ENCODE results near the gene MRPL55.
"Not testable (repeated sequence)": the region's sequence is repeated elsewhere in the genome, so short reads cannot be mapped to it uniquely, and the experiment has no call there.

The MRPL55 gene

GRCh38 chr1:228120351-228120750 is 11.3 kb upstream of the MRPL55 start:
- DNase-seq: no peak

DNA sequence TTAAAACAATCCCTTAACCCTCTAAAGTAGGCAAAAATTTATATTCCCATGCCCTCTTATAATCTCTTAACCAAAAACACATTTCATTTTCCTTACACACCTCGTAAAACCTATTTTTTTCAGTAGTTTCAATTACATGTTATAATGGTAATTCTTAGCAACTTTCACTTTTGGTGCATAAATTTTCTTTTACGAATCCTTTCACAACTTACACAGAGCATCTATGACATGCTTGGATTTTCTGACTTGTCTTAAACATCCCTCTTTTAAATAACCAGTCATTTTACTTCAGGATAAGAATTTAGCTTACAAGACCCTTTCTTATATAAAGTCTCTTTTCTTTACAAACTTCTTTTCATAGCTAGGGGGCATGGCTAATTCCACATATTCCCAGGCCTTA is 8.9 kb upstream of the MRPL55 start:
- DNase-seq: peak; percentile 21

DNA sequence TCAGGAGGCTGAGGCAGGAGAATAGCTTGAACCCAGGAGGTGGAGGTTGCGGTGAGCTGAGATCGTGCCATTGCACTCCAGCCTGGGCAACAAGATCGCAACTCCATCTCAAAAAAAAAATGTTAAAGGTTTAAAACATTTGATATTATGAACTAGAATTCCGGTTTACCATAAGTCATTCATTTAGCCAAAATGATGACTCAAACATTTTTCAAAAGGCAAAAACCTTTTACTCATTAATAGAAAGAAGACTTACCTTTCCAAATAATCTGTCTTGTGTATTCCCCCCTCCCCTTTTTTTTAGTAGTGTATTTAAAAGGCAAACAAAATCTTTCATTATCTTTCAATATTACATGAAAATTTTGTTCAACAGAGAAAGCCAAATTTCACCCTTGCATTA is 8.2 kb upstream of the MRPL55 start:
- DNase-seq: no peak

DNA sequence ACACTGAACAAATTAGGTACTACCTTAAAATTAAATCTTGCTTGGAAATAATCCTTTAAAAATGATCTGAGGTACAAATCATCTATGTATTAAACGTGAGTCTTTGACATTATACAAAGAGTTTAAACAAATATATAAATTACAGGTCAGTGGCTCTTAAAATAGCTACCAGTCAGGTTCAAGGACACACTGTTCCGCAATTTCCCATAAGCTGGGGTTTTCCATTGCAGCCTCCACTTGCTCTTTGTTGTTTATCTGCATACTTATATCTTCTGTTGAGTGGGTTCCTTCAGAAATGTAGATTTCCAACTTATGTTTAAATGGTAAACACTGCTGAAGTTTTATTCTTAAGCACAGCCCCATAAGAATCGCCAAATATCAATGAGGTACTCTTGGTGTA is 5.7 kb upstream of the MRPL55 start:
- DNase-seq: no peak

GRCh38 chr1:228112617-228113016 is 3.5 kb upstream of the MRPL55 start:
- DNase-seq: no peak

DNA sequence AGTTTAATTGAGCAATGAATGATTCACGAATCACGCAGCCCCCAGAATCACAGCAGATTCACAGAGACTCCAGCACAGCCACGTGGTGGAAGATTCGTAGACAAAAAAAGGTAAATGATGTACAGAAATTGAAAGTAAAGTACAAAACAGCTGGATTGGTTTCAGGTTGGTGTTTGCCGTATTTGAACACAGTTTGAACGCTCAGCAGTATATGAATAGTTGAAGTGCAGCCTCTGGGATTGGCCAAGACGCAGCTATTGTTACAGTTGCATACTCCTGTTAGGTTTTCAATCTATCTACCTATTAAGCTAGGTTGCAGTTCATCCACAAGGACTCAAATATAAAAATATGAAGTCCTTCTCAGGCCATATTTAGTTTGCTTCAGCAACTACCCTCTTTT is 3.1 kb upstream of the MRPL55 start:
- no peak for DNase-seq

DNA sequence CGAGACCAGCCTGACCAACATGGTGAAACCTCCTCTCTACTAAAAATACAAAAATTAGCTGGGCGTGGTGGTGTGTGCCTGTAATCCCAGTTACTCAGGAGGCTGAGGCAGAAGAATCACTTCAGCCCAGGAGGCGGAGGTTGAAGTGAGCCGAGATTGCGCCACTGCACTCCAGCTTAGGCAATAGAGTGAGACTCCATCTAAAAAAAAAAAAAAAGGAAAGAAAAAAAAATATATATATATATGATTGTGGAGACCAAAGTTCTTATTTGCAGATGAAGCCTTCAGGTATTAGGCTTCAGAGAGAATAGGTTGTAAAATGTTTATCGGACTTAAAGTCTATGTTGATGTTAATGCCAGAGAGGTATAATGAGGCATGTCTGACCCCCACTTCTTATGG is 2.2 kb upstream of the MRPL55 start:
- DNase-seq: not testable (repeated sequence)

GRCh38 chr1:228110556-228110955 is 1.5 kb upstream of the MRPL55 start:
- no peak for DNase-seq

DNA sequence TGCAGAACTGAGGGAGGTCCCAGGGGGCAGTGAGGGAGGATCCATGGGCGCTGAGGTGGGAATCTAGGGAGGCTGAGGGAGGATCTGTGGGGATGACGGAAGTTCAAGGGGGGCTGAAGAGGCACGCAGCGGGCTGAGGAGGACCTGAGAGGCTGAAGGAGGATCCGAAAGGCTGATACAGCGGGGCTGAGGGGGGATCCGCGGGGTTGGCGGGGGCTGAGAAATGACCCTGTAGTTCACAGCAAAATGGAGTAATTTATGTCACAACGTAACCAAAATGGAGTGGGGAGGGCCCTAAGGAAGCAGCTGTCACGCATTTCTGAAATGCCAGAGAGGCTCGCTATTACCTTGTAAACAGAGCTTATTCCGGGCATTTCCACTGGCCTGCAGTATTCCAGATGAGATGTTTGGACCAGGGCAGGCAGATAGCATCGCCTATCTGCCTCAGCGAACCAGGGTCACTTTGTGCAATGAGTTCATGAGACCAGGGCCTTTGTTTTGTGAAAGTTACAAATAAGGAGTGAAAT is 926 bp upstream of the MRPL55 start:
- DNase-seq: no peak

- no peak for DNase-seq
Observed at GRCh38 chr1:228108742-228109072, 392 bp downstream of the MRPL55 start.

GRCh38 chr1:228108055-228108690 is 926 bp downstream of the MRPL55 start:
- DNase-seq: no peak

- no peak for DNase-seq
Observed at GRCh38 chr1:228107636-228108035, 1.5 kb downstream of the MRPL55 start.

DNA sequence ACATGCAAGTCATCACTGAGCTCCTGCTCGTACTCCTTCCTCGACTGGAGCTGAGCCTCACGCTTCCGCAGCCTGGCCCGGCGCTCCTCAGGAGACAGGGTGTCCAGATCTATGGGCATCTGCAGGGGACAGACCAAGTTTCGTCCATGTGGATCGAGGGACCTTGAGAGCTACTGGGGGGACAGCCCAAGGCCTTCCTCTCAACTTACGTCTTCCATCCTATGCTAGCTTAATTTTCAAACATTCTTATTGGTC is 2.4 kb downstream of the MRPL55 start:
- DNase-seq: no peak

DNA sequence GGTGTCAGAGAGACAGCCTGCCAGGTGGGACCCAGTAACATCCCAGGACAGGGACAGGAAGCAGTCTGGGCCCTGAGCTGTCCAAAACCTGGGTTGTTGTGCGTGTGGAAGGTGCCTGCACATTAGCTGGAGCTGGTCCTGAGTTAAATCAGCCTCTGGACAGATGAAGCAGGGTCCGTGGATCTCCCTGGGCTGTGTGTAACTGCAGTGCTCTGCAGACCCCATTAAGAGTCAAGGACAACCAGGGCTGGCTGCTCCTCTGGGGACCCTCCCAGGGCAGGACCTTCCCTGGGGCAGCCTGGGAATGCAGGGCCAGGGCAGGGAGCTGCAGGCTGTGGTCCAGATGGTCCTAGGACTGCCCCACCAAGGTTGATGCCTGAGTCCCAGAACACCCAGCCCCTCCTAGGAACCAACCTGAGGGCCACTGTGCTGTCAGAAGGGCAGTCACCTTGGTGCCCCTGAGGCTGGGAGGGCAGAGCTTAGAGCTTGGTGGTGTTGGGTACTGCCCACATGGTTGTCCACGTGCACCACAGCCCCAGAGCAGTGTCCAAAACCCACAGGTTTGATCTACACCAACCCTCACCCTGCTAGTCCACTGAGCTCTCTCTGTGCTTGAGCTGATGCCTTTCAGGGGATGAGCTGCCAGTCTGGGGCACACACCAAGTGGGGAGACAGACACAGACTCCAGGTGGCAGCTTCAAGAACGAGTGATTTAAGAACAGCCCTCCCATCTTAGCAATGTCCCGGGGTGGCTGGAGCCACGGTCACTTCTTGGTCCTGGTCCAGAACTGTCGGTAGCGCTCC is 2.9 kb downstream of the MRPL55 start:
- no peak for DNase-seq

DNA sequence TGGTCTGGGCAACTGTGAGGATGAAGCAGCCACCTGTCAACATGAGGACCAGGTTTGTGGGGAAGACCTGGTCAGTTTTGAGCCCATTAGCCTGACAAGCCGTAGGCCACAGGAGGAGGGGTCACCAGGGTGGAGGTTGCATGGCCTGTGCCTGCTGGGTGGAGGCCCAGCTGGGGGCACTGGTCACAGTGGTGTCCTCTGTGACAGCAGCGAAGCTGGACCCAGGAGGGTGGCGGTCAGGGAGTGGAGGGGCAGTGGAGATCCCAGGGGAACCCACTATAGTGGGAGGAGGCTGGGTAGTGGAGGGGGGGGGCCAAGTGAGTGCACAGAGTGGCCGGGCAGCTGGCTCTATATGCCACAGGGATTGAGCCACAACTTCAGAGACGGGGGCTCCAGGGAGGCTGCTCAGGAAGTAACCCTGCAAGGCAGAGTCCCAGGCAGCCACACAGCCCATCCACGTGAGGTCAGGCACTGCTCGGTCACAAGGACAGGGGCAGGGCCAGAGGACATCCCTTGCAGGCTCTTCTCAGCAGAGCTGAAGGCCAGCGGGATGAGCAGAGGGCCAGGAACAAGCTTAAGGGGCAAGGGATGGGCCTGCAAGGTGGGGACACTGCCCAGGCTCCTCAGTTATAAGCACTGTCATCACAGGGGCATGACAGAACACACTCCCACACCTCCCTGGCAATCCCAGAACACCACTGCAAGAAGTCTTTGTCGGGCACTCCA is 3.7 kb downstream of the MRPL55 start:
- no peak for DNase-seq

DNA sequence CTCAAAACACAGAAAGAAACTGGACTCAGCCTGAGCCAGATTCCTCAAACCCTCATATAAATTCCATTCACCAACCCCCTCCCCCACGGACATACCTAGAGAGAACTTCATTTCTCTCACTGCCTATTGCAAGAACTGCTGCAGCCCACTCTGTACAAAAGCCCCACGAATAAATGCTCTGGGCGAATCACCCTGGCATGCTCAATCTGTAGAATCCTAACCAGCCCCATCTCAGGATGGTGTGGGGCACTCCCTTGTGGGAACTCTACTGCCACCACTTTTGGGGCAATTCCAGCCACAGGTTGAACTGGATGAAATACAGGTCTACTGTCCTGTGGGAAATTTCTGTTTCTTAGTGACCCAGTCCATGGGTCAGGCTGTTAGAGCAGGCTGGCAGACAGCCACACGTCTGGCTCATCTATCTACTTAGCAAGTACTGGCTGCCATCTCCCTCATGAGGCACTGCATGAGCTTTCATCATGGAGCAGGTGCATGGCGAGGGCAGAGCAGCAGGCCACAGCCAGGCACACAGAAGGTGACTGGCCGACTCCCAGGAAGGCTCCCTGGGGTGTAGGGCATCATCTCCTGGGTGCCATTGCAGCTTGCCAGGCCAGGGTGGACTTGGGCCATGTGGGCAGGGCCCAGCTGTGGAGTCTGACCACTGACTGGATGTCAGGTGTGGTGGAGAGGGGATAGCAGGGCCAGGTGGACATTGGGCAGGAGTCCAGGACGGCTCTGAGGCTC is 4.4 kb downstream of the MRPL55 start:
- no peak for DNase-seq

DNA sequence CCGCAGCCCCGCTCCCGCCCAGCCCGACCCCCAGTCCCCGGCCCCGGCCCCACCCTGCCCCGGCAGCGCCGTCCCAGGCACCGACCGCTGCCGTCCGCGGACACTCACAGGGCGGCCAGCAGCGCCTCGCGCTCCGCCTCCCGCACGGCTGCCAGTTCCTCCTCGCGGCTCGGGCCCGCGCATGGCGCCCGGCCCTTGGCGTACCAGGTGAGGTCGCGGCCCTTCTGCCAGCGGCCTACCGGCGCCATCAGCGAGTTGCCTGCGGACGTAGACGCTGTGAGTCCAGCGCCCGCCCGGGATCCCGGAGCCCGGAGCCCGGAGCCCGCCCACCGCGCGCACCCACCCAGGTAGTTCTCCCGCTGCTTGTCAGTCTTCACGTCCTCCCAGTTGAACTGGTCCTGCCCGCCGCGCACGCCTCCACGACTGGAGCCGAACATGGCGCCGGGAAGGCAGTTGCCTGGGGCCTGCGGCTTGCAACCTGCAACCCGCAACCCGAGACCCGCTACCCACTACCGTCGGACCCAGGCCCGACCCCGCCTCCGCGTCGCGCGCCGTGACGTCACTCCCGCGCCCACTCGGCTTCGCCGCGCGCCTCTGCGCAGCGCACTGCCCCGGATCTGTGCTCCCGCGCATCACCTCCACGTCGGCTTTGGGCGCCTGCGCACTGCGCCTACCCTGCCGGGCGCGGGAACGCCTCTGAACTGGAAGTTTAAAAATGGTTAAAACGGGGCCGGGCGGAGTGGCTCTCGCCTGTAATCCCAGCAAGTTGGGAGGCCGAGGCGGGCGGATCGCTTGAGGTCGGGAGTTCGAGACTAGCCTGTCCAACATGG is 6.1 kb downstream of the MRPL55 start, which contains the start of gene C1orf35:
C1orf35 (minus strand) TSS at position 535 of the 830 bp plus-strand sequence; CDS start at position 437, 98 bp downstream.
- peak; percentile 98 for DNase-seq

DNA sequence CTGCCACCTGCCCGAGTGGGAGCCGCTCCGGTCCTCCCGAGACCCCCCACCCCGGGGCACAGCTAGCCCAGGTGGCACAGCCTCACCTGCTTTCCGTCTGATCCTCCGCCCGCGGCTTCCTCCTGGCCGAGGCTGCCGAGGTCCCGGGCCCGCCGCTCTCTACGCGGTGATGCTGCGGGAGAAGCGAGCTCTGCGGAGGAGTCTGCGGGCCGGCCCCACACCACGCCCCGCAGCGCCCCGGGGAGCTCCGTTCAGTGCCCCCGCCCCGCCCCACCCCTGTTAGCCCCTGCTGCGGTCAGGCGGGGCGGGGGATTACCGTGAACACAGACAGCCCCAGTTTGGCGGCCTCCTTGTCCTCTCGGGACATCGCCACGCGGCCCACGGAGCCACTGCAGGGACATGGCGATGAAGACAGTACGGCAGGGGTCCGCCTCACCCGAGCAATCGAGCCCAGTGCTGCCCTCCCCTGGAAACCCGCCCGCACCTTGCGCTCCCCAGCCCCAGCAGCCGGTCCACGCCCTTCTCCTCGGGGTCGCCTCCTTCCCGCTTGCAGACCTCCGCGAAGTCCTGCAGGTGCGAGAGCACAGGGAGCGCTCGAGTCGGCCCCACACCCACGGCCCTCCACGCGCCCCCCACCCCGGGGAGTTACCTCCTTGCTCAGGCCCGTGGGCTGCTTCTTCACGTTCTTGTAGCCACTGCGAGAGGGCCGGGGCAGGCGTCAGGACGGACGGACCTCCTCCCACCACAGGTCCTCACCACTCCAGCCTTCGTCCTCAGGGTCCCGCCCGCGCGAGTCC is 6.9 kb downstream of the MRPL55 start:
- DNase-seq: peak; percentile 81

DNA sequence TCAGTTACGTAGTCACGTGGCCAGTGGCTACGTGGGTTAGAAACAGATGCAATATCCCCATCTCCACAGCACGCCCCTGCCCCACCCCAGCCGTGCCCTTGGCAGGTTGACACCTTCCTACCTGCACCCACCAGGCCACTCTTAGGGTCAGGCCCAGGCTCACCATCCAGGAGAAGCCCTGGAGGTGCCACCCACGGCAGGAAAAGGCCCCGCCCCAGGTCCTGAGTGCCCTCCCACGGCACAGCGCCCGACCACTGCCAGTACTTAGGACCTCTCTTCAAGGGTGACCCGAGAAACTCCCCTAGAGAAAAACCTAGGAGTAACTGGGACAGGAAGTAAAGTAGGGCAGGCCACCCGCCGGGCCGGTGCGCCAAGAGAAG is 7.5 kb downstream of the MRPL55 start:
- no peak for DNase-seq

DNA sequence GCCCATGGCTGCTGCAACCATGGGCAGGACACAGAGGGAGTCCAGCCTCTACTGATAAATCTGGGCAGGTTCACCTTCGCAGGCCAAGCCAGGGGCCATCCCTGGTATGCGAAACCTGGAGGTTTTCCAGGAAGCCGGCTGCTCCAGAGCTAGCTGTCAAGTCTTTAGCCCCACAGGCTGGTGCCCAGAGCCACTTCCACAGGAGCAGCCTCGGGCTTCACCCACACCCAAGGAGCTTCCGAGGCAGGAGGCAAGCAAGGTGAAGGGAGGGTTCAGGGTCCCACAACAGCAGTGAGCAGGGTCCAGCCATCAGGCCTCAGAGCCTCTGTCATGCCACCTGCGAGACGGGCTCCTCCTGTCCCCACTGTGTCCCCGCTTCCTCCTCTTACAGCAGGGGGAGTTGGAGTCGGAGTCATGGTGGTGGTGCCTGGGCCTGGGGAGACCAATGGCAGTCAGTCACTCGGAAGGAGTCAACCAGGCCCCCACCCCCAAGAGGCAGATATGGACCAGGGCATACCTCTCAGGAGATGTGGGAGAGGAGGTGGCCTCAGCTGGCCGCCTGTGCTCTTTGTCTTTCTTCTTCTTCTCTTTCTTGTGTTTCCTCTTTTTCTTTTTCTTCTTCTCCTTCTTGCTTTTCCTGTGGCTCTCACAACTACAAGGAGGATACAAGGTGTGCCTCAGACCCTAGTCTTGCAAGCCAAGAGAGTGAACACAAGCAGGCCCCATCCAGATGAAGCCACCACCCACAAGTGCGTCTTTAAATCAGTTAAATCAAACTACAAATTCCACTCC is 8.1 kb downstream of the MRPL55 start:
- no peak for DNase-seq

GRCh38 chr1:228099331-228099732 is 9.8 kb downstream of the MRPL55 start:
- no peak for DNase-seq
